Activated effector memory CD4-positive, alpha-beta T cell treated with Interleukin-2 at 50 U/mL for 16 hours (primary cell): ENCODE data around the gene ADO.
"Not testable (repeated sequence)": the region's sequence is repeated elsewhere in the genome, so short reads cannot be mapped to it uniquely, and the experiment has no call there.

Experiments
- DNase-seq: peaks from one replicate; pipeline ENCODE4 v3.0.0-alpha.2; 2020

ADO gene

DNA sequence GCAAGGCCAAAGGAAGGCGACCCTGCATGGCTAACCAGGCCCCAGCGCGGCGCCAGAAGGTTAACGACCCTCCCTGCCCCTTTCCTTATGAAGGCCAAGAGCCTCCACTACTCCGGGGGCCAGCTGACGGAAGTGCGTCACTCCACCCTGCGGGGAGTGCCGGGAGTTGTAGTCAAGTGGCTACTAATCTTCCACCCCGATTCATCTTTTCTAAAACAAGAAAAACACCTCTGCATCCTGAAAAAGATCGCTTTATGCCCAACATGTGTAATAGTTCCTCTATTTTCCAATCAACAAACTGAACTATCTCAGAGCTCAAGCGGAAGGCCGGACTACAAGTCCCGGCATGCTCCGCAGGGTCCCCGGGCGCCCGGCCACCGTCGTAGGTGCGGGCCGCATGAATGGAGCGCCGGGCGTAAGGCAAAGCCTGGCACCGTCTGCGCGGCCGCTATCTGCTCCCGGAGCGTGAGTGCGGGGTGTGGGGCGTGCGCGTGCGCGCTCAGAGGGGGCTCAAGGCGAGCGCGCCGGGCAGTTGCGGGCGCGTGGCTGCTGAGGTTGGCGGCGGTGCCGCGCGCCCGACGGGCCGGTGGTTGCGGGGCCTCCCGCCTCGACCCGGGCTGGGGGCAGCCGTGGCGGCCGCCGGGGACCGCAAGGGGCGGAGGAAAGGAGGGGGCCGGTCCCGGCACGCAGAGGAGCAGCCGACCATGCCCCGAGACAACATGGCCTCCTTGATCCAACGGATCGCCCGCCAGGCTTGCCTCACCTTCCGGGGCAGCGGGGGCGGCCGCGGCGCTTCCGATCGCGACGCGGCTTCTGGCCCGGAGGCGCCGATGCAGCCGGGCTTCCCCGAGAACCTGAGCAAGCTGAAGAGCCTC lies at the start of gene ADO:
Gene ADO, plus strand, starts transcription at position 365 of the 875 bp plus-strand sequence. Its CDS starts 340 bp downstream, at position 705.
- DNase-seq, result peak; percentile 62

DNA sequence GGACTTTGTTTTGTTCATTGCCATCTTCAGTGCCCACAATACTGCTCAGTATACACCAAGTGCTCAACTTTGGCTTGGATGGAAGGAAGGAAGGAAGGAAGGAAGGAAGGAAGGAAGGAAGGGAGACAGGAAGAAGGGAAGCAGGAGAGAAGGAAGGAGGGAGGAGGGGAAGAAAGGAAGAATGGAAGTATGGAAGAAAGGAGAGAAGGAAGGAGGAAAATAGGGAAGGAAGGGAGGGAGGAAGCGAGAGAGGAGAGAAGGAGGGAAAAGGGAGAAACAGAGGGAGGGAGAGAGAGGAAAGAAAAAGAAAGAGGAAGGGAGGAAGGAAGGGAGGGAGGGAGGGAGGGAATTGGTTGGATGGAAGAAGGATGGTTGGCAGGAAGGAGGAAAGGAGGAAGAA lies 49.6 kb upstream of the ADO start:
- no peak for DNase-seq

DNA sequence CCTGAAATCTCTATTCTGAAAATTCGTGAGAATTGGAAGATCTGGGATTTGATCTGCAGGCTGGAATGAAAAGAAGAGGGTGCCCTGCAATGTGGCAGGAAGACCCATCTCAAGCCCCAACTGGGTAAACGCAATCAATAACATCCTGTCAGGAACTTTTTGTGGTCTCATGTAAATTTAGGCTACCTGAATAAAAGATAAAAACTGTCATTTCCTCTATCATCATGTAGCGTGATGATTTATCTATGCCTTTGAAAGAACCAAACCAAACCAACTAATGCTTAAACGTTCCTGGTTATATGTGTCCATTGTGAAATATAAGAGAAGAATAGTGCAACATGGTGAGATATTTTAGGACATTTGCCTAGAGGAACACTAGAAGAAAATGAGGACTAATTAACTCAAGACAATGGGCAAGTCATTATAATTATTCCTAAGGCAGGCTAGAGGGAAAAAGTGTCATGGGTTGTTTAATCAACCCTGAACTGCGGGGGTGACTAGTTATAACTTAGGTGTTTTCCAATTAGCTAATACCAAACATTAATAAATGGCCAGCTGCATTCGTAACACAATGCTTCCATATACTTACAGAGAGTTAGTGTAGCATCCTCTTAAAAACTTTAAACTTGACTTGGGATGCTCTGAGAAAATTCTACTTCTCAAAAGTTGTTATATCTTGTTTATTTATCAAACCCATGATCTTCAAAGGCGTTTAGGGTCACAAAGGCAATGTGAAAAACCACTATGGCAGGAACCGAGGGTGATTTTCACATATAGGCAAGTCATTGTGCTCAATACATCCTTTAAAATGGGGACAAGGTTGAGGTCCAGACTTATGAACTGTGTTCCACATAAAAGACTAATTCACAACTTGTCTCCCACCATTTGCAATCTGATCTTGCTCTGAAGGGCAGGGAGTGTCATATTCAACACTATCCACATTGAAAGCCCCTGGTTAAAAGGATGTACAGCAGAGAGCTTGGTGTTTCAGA lies 48.6 kb upstream of the ADO start:
- no peak for DNase-seq

DNA sequence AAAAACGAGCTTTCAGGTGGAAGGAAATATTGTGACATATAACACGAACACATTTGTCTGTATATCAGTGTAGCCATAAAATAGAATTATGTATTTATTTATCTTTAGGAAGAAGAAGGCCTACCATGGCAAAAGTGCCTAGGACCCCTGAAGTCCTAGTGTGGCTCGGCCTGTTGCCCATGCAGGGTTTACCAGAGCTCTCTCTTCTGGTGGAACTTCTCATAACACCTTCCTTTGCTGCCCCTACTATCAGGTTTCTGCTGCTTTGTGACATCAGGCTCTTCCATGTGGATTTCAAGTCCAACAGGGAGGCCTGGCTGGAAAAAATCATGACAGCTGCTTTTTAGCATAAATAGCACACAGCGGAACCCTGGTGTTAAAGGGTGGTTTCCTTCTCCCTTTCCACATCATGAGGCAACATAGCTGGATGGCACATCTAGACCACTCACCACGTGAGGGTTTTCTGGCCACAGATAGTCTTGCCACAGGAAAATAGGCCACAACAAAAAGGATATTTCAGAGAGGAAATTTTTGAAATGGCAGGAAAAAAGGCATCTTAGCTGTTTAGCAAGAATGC lies 44.8 kb upstream of the ADO start:
- DNase-seq, result no peak

DNA sequence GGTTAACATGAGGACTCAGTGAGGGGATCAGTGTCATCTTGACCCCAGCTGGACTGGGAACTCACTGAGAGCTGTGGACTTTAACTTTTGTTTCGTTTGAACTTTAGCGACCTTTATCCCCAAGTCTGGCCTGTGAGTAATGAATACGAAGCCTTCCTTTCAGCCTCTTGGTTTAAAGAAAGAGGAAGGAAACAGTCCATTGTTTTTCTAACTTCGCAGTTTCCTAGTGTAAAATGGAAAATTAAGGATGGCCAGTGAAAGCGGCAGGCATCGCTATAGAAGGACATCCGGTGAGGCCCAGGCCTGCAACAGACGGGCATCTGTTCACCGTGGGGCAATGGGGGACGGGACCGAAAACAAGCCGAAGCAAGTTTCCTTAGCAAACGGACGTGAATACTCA lies 44.1 kb upstream of the ADO start:
- DNase-seq, result no peak

DNA sequence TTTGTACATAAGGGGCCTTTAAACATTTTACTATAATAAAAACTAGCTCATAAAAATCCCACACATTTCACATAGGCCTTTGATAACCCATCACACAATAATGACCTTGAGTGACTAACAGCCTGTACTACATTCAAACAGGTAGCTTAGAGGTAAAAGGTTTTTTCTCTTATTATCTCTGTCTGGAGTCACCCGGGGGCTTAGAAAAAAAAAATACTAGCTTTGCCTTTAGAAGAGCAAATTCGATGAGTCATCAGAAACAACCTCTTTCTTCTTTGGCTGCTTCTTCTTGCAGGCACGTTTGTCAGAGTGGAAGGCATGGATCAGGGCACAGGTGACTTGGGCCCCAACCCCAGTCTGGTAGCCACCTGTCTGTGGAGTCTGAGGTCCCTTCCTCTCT lies 43.4 kb upstream of the ADO start:
- DNase-seq, result no peak

DNA sequence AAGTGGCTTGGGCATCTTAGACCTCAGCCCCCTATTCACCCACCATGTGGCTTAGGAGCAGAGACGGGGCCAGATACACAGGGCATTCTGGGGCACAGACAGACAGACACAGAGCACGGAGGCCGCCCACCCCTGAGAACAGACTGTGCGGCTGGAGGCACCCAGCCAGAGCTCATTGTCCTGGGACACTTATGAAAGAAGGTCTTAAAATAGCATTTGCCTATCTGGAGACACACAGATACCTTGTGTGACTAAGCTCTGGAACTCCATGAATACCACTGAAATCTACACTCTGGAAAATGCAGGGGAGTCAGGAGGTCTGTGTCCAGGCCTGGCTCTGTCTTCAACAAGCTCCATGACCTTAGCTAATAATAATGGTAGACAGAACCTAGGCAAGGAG lies 41.4 kb upstream of the ADO start:
- no peak for DNase-seq

DNA sequence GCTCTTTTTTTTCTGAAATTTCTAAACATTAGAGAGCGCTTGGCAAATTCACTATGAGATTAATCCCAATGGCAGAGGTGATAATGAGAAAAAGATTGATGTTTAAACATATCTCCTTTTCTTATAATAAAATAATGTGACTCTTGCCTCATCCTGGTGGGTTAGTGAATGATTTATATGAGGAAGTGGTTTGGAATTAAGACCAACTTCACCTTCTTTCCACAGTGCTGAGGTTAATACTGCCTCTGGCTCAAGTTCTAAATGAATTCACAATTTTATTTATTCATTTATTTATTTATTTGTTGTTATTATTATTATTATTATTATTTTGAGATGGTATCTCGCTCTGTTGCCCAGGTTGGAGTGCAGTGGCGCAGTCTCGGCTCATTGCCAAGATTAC lies 40.5 kb upstream of the ADO start:
- DNase-seq, result no peak

DNA sequence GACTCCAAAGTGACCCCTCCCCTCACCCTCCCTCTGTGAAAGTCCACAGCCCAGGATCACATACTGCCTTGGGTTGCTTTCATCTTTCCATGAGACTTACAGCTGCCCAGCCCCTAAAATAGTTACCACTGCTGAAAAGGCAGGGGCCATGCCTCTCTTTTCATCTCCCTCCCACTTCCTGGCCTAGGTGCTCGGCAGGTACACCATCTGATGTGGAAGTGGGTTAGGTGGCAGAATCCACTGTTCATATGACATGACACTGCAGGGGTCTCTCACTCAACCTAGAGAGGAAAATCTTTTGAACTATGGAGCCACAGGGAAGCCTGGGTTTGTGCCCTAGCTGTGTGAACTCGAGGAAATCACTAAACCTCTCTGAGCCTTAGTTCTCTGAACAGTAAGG lies 38.8 kb upstream of the ADO start:
- DNase-seq, result no peak

DNA sequence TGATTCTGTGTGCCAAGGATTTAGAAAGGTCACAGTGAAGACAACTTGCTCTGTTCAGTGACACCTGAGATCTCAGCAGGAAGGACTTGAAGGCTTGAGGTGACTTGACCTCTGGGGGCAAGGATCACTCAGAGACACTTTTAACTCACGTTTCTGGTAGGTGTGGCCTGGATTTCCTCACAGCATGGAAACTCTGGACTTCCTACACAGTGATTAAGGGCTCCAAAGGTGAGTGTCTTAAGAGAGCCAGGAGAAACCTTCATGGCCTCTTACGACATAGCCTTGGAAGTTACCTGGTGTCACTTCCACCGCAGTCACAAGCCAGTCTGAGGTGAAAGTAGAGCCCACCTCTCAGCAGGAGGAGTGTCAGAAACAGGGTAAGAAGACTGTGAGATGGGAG lies 38.1 kb upstream of the ADO start:
- no peak for DNase-seq

DNA sequence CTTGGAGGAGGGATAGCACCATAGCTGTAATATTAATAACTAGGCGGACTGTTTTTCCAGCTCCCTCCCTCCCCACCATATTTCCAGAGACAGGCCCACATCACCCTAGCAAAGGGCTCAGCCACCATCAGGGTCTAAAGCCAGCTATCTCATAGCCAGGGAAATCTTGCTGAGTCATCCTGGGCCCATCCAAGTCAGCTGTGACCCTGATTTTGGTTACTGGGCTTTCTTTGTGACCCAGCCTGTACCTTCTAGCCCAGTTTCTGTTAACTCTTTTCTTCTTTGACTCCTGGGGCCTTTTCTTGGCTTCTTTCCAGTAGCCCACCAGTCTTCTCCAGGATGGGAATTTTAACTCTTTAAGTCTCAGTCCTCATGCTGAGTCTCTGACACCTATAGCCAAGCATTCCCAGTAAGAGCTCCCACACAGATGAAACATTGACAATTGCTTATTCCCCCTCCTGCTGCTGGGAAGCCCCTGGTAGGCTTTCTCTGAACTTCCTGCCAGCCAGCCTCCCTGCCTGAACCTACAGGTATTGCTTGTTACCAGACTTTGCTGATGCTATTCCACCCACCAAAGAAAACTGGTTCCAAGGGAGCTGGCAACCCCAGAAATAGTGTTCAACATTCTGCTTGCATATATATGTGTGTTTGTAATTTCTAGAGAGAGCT lies 34.8 kb upstream of the ADO start:
- DNase-seq, result no peak

DNA sequence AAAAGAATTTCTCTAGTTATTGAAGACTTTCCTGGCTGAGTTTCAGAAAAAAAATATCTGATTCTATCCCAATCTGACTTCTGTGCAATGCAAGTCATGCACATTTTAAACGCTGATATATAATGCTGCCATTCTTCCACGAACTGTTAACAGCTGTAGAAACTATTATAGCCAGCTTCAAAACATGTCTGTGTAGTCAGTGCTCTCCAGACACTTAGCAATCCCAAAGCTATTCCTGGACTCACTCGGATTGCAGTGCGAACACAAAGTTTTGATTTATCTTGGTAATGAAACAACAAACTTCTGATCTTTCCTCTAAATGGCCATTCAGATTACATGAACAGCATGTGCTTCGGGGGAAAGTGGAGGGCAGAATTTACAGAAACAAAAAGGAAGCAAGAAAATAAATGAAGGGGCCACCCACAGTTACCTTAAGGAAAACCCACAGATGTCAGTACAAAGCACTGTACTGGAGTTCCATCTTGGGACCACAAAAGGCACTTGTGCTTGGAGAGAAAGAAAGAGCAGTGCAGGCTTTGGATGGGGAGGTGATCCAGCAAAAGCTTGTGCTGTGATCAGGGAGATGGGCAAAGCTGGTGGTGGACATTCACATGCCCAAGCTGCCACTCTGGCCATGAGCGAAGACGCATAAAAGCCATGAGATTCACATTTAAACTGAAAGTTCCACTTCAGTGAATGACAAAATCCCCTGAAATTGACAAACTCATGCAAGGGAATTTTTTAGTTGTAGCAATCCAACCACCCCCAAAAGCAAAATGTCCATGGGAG lies 32.1 kb upstream of the ADO start:
- no peak for DNase-seq

DNA sequence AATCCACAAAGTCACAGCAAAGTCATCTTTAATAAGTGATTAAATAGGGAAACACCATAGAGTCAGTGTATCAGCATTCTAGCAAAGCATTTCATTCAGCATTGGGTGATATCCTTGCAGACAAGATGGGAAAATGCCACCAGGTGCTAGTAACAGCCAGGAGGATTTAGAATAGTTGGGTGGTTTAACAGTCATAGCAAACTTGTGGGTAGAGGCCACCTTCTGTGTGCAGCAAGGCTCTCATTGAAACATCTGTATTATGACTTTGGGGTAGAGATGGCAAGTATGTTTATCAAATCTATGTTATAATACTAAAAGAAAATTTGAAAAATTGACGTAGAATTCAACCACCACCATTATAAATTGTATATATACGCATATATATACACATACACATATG lies 26.4 kb upstream of the ADO start:
- DNase-seq, result no peak

DNA sequence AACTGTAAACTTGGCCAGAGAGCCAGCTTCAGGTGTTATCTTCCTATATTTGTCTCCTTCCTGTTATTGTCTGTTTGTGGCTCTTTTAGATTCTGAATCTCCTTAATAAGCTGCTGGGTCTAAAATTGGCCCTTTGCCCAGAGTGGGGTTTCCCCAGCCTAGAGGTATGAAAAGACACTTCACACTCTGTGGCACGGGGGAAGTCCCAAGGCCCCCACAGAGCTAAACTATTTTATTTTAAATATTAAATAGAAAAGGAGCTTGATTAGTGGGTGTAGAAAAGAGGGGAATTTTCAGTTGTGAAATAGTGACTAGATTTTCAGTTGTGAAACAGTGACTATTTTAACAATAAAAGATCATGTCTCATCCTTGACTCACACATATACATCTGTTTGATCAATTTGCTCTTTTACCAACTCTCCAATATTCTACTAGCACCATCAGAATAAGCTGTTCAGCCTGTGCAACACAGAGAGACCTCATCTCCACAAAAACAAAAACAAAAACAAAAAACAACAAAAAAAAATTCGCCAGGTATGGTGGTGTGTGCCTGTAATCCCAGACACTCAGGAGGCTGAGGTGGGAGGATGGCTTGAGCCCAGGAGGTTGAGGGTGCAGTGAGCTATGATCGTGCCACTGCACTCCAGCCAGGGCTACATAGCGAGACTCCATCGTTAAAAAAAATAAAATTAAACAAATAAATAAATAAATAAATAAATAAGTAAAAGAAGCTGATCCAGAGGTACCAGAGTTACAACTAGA lies 24.9 kb upstream of the ADO start:
- DNase-seq, result peak; percentile 65

DNA sequence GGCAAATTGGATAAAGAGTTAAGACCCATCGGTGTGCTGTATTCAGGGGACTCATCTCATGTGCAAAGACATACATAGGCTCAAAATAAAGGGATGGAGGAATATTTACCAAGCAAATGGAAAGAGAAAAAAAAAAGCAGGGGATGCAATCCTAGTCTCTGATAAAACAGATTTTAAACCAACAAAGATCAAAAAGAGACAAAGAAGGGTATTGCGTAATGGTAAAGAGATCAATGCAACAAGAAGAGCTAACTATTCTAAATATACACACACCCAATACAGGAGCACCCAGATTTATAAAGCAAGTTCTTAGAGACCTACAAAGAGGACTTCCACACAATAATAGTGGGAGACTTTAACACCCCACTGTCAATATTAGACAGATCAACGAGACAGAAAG lies 20.0 kb upstream of the ADO start:
- not testable (repeated sequence) for DNase-seq

DNA sequence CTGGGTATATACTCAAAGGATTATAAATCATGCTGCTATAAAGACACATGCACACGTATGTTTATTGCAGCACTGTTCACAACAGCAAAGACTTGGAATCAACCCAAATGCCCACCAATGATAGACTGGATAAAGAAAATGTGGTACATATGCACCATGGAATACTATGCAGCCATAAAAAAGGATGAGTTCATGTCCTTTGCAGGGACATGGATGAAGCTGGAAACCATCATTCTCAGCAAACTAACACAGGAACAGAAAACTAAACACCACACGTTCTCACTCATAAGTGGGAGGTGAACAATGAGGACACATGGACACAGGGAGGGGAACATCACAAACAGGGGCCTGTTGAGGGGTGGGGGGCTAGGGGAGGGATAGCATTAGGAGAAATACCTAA lies 16.2 kb upstream of the ADO start:
- DNase-seq, result not testable (repeated sequence)

DNA sequence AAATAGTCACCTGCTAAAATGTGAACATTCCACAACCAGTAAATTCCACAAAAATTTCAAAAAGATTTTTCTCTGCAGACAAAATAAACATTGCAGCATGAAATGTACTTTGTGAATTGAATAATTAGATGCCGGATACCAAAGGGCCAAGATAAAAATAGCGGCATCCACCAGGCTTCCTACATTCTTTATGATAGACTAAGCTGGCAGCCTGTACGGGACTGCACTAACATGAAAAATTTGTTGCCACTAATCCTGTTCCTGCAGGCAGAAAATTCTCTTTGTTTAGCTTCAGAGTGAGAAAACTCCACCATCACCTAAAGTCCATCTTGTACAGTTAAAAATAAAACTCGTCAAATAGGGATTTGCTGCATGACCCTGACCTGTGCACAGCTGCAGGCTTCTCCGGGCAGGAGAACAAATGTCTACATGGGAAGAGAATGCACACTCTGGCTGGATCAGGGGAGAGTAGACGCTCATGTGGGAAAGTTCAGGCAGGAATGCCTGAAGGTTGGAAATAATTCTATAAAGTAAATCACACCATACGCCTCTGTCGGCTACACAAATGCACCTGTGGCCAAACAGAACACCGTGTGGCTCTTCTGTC lies 15.6 kb upstream of the ADO start:
- DNase-seq, result no peak

DNA sequence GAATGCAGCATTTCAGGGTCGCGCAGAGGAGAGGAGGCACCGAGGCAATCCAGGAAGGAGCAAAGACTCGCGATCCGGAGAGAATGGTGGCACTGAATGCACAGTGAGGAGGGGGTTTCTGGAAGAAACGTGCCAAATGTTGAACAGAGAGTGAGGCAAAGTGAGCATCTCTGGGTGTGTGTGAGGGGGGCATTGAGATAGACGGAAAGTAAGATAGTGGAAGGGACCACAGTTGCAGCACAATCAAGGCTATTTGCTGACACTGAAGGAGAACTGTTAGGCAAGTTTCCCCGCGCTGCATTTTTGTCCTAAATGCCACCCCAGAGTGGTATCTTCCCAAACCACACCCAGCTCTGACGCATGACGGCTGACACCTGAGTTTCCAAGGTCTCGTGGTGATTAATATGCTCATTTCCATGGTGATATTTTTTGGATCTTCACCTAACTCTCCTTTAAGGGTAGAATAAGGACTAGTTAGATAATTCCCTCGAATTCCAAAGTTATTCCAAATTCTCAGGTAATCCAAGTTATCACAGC lies 14.4 kb upstream of the ADO start:
- DNase-seq, result no peak

DNA sequence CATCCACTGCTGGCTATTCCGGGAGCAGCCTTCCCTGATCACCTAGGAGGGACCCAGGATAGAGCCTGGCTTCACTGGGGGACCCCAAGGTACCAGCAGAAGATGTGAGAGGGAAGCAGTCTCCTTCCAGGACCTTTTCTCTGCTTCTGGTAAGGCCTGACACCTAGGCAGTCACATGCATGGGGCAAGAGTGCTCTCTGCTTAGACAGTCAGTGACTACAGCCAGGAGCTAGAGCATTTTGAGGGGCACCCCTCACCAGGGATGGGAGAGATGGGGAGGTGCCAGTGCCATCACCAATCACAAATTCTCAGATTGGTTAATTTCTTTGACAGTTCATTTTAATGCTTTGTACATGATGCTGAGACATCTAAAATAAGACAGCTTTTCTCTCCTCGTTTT lies 13.9 kb upstream of the ADO start:
- no peak for DNase-seq

DNA sequence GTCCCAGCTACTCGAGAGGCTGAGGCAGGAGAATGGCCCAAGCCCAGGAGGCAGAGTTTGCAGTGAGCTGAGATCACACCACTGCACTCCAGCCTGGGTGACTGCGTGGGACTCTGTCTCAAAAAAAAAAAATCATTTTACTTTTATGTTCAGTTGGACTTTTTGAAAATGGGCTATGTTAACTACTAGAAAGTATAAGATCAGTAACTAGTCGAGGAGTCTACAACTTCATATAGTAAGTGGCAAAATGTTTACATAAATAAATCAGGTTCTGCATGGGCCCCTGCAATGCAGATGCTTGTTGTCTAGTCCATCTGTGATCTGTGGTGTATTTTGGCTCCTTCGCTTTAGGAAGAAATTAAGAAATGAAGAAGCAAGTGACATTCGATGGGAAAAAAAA lies 12.3 kb upstream of the ADO start:
- no peak for DNase-seq

DNA sequence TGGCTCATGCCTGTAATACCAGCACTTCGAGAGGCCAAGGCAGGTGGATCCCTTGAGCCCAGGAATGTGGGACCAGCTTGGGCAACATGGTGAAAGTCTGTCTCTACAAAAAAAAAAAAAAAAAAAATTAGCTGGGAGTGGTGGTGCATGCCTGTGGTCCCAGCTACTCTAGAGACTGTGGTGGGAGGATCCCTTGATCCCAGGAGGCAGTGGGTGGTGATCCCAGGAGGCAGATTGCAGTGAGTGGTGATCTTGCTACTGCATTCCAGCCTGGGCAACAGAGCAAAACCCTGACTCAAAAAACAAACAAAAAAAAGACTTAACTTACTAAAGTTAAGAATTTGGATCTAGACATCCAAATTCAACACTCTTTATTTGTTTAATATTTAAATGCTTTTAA lies 10.2 kb upstream of the ADO start:
- DNase-seq, result no peak
